ENCODE measurements around the gene SLC29A1.
"Not testable (repeated sequence)": the region's sequence is repeated elsewhere in the genome, so short reads cannot be mapped to it uniquely, and the experiment has no call there.

The SLC29A1 gene

GRCh38 chr6:44224029-44224964 is 902 bp downstream of the SLC29A1 start:
- DNase-seq, result no peak

- DNase-seq, result no peak
These were observed 1.5 kb downstream of the SLC29A1 start for GRCh38 chr6:44224965-44225305.

- no peak for DNase-seq
These were observed 2.4 kb downstream of the SLC29A1 start for GRCh38 chr6:44225579-44226325.

- DNase-seq, result no peak
These were observed 3.2 kb downstream of the SLC29A1 start for GRCh38 chr6:44226368-44227147.

- DNase-seq, result no peak
These were observed 3.9 kb downstream of the SLC29A1 start for GRCh38 chr6:44227148-44227793.

GRCh38 chr6:44228031-44228430 is 4.6 kb downstream of the SLC29A1 start:
- no peak for DNase-seq

GRCh38 chr6:44228433-44228832 is 5.0 kb downstream of the SLC29A1 start:
- no peak for DNase-seq

GRCh38 chr6:44228836-44229235 is 5.4 kb downstream of the SLC29A1 start:
- no peak for DNase-seq

GRCh38 chr6:44229376-44230033 is 6.1 kb downstream of the SLC29A1 start:
- DNase-seq, result no peak

GRCh38 chr6:44230034-44230675 is 6.8 kb downstream of the SLC29A1 start:
- DNase-seq, result no peak

- not testable (repeated sequence) for DNase-seq
These were observed 8.0 kb downstream of the SLC29A1 start for GRCh38 chr6:44231426-44231825.

- no peak for DNase-seq
These were observed 9.5 kb downstream of the SLC29A1 start for GRCh38 chr6:44232676-44233566.

GRCh38 chr6:44233567-44234100 is 10.2 kb downstream of the SLC29A1 start:
- no peak for DNase-seq

- DNase-seq, result peak; percentile 52
These were observed 11.0 kb downstream of the SLC29A1 start for GRCh38 chr6:44234101-44235025.

- no peak for DNase-seq
These were observed 11.9 kb downstream of the SLC29A1 start for GRCh38 chr6:44235269-44235668.

GRCh38 chr6:44235891-44236516 is 12.6 kb downstream of the SLC29A1 start:
- DNase-seq, result no peak

- peak; percentile 84 for DNase-seq
These were observed 13.8 kb downstream of the SLC29A1 start for GRCh38 chr6:44237021-44237812.
